Left forelimb (tissue), 1 donor: ENCODE data around the gene CFAP97D1.
"Not testable (repeated sequence)": the region's sequence is repeated elsewhere in the genome, so short reads cannot be mapped to it uniquely, and the experiment has no call there.

Experiments used
- DNase-seq: peaks from one replicate; pipeline ENCODE4 v3.0.0-alpha.2; 2018; ENCODE audit warnings: low spot score

Gene CFAP97D1

DNA sequence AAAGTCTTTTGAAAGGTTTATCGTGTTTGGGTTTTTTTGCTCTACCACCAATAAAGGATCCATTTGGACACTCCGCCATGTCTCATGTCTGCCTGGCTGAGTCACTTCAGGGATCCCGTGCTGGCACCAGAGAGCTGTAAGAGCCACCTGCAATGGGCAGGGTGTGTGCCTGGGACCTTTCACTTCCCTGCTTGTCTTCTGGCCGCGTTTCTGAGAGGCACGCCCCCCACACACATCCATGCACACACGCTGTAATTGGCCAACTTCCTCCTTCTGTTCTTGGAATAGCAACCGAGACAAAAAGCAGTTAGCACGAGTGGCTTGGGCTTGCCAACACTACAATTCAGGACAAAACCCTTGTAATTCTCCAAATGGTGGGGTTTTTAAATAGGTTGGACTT lies 11.9 kb upstream of the CFAP97D1 start:
- DNase-seq: no peak

DNA sequence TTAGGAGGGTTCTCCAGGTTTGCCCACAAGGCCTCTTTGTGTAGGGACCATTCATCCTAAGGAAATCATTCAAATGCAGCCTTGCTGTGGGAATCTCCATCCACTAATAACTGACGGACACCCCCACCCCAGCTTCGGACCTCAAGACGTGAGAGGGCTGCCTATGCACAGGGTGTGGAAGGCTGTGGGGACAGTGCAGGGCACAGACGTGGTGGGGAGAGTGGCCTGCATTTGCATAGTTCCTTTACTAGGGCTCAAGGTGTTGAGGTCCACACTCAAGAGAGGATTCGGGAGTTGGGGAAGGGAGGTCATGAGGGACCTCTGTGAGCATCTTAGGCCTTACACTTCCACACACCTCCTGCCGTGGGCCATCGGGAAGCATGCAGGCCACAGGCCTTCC lies 11.3 kb upstream of the CFAP97D1 start:
- DNase-seq: no peak

DNA sequence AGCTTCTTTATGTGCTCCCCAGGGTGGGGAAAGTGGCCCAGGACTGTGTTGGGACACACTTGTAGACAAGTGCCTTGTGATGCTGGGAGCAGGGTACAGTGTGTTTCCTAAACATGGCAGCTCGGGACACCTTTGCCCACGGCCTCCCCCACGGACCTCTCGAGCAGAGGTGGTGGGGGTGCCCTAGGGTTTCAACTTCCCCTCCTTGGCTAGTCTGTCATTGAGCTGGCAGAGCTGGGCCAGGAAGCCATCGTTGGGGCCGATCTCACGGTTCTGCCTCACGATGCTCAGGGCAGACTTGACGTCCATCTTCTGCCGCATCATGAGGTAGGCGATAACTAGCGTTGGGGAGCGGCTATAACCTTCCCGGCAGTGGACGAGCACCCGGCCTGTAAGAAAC lies 10.8 kb upstream of the CFAP97D1 start:
- no peak for DNase-seq

DNA sequence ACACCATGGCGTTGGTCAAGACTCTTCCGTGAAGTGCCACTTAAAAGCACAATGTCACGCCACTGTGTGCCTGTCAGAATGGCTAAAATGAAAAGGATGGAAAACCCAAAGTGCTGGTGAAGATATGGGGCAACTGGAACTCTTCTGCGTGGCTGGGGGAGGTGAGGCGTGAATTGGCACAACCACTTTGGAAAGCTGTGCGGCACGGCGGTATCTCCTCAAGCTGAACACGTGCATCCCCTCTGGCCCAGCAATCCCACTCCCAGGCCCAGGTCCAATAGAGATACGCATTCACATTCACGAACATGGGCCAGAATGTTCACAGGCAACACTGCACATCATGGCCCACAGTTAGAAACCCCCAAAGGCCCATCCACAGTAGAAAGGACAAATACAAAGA lies 10.4 kb upstream of the CFAP97D1 start:
- no peak for DNase-seq

DNA sequence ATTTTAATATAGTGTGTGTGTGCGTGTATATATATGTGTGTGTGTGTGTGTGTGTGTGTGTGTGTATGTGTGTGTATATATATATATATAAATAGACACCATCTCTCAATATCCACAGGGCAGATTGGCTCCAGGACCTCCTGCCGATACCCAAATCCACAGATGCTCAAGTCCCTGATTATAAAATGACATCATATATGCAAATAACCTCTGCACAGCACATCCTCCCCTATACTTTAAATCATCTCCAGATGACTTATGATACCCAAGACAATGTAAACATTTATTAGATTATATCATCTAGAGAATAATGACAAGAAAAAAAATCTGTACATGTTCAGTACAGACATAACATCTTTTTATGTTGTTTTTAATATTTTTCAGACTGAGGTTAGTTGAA lies 9.3 kb upstream of the CFAP97D1 start:
- DNase-seq: no peak

DNA sequence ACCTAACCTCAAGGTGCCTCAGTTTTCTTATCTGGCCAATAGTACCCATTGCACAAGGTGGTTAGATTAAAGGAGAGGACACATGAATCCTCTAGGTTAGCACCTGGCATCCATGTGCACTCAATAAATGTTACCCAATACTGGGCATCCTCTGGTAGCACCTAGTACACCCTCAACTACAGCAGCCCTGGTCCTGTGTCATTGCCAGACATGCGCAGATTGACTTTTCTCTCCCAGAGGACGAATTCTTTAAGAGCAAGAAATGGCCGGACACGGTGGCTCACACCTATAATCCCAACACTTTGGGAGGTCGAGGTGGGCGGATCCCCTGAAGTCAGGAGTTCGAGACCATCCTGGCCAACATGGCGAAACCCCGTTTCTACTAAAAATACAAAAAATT lies 8.8 kb upstream of the CFAP97D1 start:
- DNase-seq: no peak

DNA sequence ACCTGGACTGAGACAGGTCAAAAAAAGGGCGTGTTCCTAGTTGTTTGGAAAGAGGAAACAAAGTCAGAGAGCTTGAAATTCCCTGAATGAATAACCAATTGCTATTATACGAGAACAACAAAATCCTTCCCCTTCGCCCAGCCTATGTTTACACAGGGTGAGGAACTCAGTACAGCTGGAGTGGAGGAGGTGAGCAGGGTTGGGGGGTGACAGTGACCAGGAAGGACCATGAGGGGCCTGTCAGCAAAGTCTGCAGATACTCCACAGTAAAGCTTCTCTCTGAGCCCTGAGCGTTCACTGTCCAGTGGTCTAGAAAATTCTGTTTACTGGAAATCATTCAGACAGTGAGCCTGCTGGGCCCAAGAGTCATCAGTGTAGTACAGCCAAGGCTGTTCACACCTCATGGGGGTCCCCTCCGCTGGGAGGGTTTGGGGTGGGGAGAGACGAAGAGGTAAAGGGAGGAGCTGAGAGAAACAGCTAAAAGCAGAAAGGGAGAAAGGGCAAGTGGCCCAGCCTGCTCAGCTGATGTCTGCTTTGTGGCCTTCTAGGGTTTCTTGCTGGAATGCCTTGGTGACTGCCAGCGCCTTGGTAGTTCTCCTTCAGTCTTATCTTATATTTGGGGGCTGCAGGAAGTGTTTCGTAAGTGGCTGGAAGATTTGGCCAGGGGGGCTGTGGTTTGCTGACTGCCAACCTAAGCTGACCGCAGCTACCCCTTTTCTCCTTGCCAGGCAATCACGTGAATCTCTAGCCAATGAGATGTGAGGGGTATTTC lies 7.2 kb upstream of the CFAP97D1 start:
- DNase-seq: no peak

DNA sequence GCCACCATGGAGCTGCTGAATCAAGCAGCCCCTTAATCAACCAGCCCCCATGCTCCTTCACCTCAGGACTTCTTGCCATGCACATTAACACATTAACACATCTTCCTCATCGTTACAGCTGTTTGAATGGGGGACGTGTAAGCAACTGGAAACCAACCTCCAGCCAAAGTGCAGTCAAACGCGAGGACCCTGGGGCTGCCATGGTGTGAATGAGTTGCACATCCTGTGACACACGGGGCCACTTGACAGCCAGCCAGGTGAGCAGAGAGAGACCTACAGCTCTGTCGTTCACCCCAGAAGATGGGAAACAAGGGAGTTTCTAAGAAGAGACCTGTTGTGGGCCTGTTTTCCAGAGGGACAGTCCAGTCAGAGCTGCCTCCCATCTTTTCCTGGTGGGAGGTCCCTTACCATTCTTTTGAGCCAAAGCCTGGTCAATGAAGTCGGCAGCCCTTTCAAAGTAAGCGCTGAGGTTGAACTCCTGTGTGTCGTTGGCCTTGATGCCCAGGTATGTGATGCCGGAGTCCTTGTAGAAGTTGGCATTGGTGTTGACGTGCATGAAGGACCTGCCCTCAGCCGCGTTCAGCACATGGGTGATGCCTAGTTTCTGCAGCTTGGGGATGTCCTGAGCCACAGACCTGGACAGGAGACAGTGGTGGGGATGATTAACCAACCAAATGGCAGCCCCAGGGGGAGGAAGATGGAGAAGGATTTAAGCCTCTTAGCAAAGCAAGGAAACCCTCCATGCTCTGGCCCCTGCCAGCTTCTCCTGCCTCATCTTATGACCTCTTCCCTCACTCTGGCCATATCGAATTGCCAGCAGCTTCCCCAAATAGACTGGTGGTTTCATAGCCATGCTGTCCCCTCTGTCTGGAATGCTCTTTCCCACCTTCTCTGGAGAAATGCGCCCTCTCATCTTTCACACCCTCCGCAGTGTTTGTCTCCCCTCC lies 5.7 kb upstream of the CFAP97D1 start:
- no peak for DNase-seq

DNA sequence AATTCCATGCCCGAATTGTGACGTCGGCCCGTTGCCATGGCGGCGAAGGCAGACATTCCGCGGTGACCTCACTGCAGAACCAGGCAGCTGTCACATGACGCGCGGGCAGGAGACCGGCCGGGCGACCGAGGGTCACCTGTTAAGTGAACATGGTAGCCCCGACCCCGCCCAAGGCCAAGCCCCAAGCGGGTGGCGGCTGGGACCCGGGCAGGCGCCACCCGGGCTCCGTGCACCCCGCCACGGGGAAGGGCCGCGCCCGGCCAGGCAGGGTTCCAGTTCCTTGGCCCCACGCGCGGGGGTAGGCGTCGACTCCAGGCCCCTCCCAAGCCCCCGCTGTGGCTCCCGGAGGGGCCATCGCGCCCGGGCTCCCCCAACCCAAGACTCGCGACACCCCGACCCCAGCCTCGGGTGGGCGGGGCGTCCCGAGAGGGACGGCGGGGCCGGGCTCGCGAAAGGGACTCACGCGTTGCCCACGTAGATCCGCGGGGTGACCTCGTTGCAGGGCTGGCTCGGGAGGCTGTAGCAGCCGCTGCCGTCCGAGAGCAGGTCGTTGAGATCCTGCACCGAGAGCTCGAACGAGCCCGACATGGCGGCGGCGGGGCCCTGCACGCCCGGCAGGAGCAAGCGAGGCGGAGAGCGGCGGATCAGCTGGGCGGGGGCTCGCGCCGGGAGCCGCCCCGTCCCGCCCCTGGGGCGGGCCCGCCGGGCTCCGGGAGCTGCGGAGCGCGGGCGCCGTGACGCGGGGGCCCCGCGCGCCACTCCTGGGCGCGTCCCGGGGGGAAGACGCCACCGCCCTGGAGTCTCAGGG lies 1.7 kb upstream of the CFAP97D1 start, which contains the start of gene DUSP3:
Gene DUSP3, minus strand, starts transcription at position 641 of the 808 bp plus-strand sequence. Its CDS starts 53 bp downstream, at position 588.
- DNase-seq: peak; percentile 94

DNA sequence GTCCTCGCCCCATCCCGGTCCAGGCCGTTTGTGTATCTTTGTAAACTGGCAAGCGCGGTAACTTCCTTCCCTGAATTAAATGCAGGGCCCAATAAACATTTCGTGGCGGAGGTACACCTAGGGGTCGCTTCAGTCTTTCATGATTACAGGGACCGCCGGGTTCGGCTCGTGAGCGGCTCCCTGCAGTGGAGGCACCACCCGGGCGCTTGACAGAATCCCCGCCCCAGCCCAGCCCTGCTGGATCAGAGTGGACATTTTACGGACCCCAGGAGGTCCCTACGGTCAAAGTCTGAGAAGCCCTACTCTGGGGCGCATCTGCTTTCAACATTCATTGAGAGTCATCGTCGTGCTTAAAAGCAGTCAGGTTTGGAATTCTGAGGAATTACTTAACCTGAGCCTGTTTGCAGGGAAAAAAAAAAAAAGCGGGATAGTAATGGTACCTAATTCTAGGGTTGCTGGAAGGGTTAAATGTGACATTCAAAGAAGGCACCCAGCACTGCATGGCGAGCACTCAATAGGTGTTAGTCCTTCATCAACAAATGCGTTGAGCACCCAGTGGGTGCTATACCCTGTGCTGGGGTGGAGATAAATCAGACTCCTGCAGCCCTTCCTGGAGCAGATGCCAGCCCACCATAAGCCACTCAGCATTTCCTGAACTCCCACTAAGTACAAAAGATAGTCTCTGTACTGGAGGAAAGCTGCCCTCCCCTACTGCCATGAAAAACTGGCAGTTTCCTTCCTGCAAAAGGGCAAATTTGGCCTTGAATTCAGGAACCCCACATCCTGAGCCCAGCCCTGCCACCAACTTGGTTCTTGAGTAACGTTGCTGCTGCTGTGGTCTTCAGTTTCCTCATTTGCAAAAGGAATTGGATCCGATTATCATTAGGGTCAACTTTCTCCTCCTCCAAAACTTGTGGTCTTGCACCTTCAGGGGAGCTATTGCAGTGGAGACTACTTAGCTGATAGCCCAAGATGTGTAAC lies 800 bp upstream of the CFAP97D1 start:
- DNase-seq: no peak

DNA sequence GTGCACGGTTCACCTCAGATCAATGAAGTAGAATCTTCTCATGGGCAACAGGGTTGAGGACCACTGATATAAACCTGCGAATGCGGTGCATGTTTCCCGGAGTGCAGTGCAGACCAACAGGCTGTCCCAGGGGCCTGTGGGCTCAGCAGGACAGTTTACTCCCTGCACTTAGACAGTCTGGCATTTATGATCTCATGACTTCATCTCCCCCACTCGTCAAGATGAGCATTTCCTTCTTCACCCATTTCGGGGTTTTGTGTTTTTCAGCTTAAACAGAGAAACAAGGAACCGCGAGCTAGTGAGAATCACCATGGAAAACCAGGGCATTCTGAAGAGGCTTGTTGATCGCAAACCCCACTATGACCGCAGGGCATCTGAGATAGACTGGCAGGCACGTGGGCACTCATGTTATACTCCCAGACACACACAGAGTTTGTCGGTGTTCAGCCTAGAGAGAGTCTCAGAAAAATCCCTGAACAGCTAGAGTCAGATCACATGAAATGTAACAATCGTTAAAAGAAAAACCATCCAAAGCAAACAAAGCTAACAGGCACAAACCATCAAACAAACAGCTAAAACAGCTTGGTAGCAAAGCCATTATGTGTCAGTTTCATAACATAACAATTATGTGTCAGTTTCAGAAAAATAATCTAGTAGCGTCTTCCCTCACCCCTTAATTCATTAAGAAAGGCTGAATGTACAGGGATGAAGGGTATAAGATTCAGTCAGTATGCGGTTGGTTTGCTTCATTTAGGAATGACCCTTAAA lies 2.9 kb downstream of the CFAP97D1 start:
- DNase-seq: no peak

DNA sequence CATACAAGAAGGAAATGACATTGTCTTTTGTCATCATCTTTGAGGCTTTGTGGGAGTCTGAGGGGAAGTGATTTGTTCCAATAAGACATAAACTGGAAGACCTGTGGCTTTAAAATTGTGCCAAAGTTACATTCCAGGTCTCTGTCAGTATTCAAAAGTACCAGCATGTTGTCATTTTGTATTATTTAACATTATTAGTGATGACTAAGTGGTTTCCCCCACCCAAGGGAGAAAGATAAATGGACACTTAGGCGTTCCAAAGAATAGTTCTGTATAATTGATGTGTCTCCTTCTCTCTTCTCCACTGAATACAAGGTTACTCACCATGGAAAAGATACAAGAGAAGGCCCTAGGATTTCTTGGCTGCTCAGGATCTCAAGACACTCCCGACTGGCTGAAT lies 3.8 kb downstream of the CFAP97D1 start:
- DNase-seq: no peak

DNA sequence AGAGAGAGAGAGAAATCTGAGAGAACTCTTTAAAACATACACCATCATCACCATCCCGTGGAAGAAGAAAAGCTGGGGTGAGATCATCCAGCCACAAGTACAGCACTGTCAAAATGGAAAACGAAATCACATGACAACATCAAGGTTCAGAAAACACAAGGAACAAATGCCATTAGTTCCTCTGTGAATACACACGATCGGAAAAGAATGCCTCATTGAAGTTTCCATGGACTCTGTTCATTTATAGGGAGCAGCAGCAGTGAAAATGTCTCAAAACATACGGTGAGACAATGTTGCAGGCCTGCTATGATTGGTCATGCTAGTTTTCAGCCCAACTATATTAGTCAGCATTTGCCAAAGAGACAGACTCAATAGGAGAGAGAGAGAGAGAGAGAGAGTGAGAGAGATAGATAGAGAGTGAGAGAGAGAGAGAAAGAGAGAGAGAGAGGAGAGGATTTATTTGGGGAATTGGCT lies 4.4 kb downstream of the CFAP97D1 start:
- no peak for DNase-seq

DNA sequence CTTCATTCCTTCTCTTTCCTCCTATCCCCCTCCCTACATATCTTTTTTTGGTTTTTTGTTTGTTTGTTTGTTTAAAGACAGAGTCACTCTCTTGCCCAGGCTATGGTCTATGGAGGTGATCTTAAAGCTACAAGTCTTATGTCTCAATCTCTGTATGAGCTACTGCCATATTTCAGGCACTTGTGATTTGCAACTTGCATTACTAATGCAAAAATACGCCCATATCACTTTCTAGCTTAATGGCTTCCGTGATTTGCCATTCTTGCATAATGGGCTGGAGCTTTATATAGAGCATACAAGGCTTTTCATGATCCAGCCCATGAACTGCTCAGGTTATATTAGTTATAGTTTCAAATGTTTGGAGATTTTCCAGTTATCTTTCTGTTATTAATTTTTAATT lies 7.5 kb downstream of the CFAP97D1 start:
- DNase-seq: no peak

DNA sequence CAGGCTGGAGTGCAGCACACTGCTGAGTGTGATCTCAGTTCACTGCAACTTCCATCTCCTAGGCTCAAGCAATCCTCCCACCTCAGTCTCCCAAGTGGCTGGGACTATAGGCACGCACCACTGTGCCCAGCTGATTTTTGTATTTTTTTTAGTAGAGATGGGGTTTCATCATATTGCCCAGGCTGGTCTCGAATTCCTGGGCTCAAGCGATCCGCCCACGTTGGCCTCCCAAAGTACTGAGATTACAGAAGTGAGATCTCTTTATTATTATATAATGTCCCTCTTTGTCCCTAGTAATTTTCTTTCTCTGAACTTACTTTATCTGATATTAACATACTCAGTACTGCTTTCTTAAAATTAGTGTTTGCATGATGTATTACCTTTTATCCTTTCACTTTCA lies 8.3 kb downstream of the CFAP97D1 start:
- DNase-seq: no peak

DNA sequence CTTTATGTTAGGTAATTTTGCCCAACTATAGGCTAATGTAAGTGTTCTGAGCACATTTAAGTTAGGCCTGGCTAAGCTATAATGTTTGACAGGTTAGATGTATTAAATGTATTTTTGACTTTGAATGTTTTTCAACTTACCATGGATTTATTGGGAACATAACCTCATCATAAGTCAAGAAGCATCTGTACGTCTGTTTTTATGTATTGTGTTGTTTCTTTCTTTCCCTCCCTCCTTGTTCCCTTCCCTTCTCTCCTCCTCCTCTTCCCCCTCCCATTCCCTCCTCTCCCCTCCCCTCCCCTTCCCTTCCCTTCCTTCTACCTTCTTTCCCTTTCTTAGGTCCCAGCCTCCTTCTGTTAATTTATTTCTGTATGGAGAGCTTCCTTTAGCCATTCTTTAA lies 9.2 kb downstream of the CFAP97D1 start:
- DNase-seq: no peak

DNA sequence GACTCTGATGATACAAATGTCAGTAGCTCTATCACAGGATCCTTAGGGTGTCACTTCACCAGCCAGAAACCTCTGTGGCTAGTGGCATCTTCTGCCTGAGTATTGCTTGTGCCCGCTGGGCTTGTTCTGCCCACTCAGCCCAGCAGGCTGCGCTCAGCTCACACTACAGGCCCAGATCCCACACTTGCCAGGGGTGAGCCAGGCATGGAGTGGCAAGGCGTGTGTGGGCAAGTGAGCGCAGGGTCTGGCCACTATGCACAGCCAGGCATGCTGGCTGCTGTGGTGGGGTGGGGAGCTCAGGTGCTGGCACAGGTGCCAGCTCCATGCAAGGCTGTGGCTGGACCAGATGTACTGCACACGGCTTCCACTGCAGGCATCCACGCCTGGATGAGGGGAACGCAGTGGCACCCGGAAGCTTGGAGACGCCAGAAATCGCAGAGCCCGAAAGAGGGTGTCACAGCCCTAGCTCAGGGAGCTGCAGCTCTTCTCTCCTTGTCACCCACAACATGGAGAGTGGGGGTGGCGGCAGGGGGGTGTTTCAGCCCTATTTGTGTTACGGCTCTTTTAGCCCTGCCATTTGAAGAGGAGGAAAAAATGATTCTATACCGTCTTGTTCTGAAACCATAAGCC lies 10.2 kb downstream of the CFAP97D1 start:
- DNase-seq: no peak

DNA sequence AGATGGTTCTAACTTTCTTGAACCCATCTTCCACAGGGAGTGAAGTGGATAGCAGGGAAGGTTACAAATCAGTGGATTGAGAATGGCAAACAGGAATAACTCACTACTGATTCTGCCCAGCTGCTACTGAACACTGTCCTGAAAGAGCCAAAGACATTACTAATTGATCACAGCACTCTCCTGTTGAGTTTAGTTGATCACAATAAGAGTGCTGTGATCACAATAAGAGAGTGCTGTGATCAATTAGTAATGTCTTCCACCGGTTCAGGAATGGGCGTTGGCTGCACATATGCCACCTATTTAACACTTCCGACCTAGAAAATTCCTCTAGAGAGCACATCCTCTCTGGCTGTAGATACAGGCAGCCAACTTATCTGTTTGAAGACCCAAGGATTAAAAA lies 11.4 kb downstream of the CFAP97D1 start:
- DNase-seq: no peak

DNA sequence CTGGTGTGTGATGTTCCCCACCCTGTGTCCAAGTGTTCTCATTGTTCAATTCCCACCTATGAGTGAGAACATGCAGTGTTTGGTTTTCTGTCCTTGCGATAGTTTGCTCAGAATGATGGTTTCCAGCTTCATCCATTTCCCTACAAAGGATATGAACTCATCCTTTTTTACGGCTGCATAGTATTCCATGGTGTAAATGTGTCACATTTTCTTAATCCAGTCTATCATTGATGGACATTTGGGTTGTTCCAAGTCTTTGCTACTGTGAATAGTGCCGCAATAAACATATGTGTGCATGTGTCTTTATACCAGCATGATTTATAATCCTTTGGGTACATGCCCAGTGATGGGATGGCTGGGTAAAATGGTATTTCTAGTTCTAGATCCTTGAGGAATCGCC lies 12.4 kb downstream of the CFAP97D1 start:
- DNase-seq: not testable (repeated sequence)

DNA sequence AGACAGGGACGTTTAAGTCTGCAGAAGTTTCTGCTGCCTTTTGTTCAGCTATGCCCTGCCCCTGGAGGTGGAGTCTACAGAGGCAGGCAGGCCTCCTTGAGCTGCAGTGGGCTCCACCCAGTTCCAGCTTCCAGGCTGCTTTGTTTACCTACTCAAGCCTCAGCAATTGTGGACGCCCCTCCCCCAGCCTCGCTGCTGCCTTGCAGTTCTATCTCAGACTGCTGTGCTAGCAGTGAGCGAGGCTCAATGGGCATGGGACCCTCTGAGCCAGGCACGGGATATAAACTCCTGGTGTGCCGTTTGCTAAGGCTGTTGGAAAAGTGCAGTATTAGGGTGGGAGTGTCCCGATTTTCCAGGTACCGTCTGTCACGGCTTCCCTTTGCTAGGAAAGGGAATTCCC lies 17.8 kb downstream of the CFAP97D1 start:
- DNase-seq: not testable (repeated sequence)
